CD4-positive, alpha-beta T cell treated with Interleukin-15 for 1 hour (primary cell): Measurements from ENCODE around the gene URB2.

ENCODE experiments used
- DNase-seq: peaks from one replicate; pipeline ENCODE4 v3.0.0-alpha.2; 2020

Gene URB2

DNA sequence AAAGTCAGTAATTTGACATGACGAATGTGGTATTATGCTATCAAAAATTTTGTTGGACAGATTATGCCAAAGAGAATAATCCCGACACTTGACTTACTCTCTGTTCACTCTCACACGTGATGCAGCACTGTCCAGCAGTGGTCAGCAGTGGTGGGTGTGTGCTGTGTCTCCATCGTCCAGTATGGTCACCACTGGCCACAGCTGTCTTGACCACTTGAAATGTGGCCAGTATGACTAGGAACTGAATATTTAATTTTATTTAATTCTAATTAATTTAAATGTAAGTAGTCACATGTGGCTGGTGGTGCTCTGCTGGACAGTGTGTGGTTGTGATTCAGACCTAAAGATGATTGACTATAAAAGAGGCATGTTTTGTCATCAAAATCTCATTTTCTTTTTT, 24.0 kb downstream of the URB2 start:
- DNase-seq: no peak

DNA sequence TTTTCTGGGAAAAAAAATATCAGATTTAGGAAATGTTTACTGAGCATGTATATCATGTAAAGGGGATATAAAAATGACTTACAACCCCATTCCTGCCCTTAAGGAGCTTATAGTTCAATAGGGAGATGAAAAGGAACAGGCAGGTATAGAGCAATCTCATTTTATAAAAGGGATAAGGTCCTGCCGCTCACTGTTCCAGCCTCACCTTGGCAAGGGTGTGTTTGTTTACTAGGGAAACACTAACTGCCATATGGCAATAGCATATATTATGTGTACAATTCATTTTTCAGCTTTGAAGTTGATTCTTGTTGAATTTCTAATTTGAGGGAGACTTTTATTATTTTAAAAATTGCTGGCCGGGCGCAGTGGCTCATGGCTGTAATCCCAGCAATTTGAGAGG, 25.5 kb downstream of the URB2 start:
- no peak for DNase-seq

DNA sequence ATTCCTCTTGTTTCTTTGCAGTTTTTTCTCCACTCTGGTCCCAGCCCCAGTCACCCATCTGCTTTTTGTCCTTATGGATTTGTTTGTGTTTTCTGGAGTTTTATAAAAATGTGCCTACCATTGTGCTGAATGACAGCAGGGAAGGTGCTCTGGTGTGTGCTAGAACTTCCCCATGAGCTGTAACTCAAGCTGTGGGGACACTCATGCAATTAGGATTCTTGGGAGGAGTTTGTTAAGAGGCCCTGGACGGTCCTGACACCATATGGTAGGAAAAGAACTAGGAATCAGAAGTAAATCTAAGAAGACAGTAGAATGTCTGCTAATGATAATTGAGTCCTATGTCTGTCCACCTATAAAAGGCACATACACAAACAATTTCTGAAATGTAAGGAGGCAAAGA, 27.4 kb downstream of the URB2 start:
- no peak for DNase-seq

GRCh38 chr1:229655781-229656180, 29.7 kb downstream of the URB2 start:
- DNase-seq: no peak

DNA sequence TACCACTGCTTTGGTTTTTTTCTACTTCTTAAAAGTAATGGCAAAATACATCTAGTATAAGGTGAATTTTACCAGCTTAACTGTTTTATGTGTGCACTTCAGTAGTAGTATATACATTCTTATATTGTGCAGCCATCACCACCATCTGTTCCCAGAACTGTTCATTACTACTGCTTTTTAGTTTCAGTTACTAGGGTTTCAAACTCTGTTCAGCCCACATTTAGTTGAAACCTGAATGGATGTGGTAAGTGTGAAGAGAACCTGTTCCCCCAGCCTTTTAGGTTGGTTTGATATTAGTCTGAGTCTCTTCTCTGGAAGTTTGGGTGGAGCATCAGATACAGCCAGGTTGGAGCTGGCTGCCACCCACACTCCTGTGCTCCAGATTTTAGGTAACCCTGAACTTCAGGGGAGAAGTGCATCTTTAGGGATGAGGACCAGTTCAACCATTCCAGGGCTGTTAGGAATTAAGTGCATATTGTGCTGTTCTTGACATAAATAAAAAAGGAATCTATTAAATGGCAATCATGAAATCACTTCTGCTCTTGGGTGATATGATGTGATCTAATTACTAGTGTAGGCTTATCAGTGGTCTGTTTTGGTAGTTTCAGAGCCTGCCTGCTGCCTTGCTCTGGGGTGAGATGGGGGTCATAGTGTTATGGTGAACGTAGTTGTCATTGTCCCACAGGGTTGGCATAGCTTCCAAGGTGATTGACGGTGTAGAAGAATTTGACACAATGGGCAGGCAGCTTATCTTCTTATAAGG, 32.1 kb downstream of the URB2 start:
- DNase-seq: no peak

- peak; percentile 67 for DNase-seq
Observed at GRCh38 chr1:229661022-229661877, 35.2 kb downstream of the URB2 start.

- DNase-seq: no peak
Observed at GRCh38 chr1:229661897-229662296, 35.9 kb downstream of the URB2 start.

GRCh38 chr1:229664133-229664689, 38.2 kb downstream of the URB2 start:
- peak; percentile 56 for DNase-seq

GRCh38 chr1:229665912-229666558, 40.0 kb downstream of the URB2 start:
- DNase-seq: no peak

DNA sequence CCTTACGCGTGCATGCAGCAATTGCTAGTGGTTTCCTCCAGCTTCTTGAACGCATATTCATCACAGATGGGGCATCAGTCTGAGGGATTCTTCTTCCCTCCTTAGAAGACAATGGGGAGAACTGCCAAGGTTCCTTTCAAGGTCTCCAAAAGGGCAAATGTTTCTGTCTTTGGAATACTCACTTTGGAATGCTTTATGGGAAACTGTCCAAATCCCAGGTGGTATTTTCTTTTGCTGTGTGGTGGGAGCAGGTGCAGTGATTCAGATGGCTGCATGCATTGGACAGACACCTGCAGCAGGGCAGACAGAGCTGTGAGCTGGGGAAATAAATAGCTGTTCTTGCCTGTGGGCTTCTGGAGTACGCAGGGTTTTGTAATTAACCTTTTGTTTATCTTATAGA, 40.5 kb downstream of the URB2 start:
- no peak for DNase-seq

DNA sequence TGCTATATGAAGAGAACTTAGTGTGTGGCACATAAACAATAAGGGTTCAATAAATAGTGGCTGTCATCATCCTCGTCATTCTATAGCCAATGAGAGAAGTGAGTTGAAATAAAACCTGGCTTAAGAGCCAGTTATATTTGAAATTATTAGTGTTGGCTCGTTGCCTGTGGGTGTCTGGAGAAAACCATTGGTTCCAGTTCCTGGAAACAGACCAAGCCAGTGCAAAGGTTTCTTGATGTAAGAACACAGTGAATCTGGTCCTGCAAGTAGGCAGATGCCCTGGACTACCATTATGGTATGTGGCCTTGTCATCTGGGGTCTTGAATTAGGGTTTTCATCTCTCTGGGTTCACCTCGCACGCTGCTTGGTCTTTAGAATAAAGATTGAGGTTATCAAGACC, 43.3 kb downstream of the URB2 start:
- DNase-seq: no peak

GRCh38 chr1:229671310-229671709, 45.3 kb downstream of the URB2 start:
- DNase-seq: no peak

DNA sequence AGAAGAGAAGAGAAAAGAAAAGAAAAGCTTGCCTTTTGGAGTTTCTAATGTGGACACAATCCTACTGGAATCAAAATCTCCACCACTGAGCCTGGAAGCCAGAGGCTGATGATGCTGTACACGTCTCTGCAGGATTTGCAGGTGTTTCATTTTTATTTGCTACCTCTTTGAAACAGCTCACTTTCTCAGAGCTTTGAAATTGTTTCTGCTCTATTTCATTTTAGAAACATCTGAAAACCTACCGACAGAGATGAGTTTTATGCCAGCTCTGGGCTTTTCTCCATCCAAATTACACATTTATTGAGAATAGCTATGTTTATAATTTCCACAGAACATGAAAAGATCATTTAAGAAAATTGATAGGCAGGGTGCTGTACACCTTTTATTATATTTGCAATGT, 46.2 kb downstream of the URB2 start:
- no peak for DNase-seq

DNA sequence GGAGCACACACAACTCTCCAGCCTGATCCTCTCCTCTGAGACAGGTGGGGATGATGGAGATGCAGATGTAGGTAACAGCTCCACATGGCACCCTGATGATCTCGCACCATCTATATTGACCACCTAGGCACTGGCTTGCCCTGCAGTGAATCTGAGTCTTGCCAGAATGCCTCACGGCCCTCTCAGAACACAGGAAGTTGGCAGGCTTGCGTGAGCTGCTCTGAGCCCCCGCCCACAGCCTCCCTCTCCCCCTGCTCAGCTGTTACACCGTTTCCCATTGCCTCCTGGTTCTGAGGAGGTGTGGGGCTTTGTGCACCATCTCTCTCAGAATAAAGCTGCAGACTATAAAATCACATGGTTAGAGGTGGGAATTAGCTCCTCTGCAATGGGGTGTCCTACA, 48.0 kb downstream of the URB2 start:
- DNase-seq: no peak

DNA sequence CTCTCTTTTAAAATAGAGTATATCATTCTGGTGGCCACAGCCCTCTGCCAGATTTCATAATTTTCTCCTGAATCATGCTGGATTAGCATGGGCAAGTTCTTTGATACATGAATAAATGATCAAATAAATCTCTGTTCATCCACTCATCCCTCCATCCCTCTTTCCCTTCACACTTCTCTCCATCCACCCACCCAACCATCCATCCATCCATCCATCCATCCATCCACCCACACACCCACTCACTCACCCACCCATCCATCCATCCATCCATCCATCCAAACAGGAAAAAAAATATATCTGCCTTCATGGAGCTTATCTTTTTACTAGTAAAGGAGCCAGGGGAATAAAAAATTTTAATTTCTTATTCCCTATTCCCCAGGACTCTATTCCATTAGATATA, 49.3 kb downstream of the URB2 start:
- no peak for DNase-seq

DNA sequence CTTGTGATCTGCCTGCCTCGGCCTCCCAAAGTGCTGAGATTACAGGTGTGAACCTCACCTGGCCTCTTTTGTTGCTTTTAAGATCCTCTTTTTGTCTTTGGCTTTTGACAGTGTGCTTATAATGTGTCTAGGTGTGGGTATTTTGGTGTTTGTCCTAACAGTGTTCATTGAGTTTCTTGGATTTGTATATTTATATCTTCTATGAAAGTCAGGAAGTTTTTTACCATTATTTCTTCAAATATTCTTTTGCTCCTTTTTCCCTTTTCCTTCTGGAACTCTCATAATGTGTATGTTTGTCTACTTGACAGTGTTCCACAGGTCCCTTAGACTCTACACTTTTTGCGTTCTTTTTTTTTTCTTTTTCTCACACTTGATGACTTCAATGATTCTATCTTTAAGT, 59.1 kb downstream of the URB2 start:
- DNase-seq: no peak

DNA sequence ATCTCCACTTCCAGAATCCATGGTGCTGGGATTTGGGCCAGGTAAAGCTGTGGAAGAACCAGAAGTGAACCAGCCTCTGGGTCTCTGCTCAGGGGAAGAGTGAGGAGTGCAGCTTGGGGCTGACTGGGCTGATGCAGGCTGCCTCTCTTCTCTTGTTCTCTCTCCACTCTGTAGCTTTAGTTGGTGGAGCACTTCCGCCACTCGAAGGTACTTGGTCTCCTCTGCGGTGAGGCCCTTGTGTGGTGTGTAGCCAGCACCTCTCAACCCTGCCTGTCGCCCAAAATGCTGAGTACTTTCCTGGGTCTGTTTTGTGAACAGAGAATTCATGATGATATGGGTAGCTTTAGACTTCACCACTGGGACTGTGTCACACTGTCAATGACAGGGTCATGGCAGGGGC, 63.2 kb downstream of the URB2 start:
- no peak for DNase-seq

- DNase-seq: no peak
Observed at GRCh38 chr1:229689904-229690303, 63.9 kb downstream of the URB2 start.

DNA sequence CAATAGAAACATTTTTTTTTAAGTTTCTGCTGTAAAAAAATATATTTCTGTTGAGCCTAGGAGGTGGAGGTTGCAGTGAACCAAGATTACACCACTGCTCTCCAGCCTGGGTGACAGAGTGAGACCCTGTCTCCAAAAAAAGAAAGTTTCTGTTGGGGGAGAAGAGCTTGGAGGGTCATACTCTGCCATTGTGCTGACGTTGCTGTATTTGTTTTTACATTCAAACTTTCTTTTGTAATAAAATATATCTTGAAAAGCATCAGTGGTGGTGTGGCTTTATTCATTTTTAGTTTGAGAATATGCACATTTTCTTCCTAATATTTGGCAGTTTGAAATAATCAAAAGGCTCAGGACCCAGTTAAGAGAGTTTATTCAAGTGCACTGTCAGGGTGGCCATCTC, 64.6 kb downstream of the URB2 start:
- DNase-seq: no peak

DNA sequence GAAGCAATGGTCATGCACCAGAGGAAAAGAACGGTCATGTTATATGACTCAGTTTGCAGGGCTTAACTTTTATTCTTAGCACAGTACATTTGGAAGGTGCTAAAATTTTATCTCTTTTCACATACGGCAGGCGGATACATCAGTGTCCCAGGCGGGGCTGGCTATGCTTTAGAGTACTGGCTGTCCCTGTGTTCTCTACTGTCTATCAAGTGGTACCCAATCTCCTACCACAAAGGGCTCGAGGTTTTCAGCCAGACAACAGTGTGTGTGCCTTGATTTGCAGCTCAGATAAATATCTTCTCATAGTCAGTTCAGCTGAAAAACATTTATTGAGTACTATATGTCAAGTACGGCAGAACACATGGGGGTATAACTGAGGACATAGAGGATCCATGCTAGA, 65.3 kb downstream of the URB2 start:
- no peak for DNase-seq

DNA sequence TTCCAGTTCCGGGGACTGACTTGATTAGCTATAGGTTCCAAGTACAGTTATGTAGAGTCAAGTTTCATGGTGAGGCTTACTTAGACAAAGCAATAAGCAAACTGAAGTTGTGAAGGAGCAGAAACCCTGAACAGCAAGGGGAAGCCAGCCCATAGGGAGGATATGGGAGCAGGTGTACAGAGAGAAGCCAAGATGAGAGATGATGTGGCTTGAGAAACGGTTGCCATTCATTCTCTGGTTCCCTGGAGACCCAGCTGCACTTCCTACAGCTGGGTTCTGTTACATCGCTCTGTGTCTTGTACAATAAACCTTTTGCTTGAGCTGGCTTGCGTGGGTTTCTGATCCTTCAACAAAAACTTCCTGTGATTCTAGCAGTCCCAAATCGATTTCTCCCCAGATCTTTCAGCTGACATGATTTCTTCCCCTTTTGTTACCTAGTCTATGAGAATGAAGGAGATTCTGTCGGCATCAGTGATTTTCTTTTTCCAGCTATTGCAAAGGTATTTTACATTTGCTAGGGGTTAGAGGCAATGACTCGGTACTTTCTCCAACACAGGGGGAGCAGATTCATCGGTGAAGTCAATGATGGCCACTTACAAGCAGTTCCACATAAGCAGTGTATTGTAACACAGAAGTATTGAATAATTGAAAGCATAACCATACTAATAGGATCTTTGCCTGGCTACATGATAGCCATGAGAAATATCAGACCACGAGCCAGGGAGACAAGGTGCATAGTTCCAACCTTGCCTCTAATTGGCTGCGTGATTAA, 67.3 kb downstream of the URB2 start:
- no peak for DNase-seq

DNA sequence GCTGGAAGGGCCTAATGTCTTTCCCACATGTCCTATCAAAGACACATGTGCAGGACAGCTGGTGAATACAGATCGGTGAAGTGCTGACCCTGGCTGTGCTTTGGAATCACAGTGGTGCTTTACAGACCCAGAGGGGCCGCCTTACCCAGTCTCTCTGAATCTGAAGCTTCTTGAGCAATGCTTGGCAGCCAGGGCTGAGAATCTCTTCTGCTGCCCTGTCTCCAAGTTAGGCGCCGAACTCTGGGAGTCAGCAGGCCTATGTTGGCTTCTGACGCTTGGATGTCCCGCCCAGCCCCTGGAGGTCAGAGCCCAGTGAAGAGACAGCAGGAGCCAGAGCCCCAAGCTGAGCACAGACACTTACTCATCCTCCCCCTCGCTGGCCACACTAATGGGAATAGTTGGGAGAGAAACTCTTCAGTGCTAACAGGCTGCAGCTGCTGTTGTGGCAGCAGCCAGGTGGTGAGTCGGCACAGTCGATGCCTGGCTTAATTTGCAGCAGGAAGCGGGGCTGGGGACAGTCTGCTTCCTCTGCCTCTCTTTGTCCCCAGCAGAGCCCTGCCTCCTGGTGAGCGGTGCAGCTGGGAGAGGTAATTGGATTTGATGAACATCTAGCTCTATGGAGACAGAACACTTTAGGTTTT, 68.1 kb downstream of the URB2 start:
- no peak for DNase-seq
